Bone marrow (tissue), 2 donors: ENCODE measurements around the gene SDHAF3.

Source experiments
- DNase-seq, 2 donors: peaks; one replicate each; lab custom pipeline; 2025; lab: John Stamatoyannopoulos, UW

Gene SDHAF3

DNA sequence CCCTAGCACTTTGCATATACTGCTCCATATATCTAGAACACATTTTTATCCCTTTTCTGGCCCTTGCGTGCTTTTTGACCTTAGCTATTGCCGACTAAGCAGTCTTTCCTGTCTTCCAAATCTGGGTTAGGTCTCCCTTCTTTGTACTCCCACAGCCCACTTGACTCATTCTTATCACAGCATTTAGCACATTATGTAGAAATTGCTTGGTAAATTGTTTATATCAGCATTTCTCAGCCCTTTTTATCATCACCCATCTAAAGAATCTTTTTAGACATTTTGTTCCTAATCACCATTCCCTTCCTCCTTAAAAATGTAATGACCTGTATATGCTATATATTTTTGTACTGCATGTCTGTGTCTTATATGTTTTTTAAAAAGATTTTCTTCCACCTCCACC is 101.7 kb downstream of the SDHAF3 start:
- DNase-seq, result no peak

- no peak for DNase-seq
These were observed 106.8 kb downstream of the SDHAF3 start for GRCh38 chr7:97224316-97224715.

DNA sequence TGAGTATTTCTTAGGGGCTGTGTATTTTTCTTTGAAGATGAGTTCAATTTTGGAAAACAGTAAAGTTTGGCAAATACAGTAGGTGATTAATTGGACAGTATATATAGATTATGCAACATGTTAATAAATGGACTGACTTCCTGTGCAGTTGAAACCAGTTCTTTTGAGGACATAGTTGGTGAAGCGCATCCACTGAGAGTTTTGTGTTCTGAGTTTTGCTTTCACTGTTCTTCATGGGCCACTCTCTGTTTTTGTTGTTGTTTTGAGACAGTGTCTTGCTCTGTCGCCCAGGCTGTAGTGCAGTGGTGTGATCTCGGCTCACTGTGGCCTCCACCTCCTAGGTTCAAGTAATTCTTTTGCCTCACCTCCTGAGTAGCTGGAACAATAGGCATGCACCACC is 109.0 kb downstream of the SDHAF3 start:
- no peak for DNase-seq
